Putamen (tissue), 1 donor: Measurements from ENCODE around the gene GPR162.

Experiments used
- DNase-seq: peaks from one replicate; pipeline ENCODE4 v3.0.0-alpha.2; 2016; ENCODE audit warnings: low spot score

Gene GPR162

GRCh38 chr12:6823182-6824084 lies 1.8 kb downstream of the GPR162 start:
- no peak for DNase-seq

DNA sequence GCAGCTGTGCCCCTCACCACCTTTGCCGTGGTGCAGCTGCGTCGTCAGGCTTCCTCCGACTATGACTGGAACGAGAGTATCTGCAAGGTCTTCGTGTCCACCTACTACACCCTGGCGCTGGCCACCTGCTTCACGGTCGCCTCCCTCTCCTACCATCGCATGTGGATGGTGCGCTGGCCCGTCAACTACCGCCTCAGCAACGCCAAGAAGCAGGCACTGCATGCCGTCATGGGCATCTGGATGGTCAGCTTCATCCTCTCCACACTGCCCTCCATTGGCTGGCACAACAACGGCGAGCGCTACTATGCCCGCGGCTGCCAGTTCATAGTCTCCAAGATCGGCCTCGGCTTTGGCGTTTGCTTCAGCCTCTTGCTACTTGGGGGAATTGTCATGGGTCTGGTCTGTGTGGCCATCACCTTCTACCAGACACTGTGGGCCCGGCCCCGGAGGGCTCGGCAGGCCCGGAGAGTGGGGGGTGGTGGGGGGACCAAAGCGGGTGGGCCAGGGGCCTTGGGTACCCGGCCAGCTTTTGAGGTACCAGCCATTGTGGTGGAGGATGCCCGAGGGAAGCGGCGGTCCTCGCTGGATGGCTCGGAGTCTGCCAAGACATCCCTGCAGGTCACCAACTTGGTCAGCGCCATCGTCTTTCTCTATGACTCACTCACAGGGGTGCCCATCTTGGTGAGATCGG lies 2.6 kb downstream of the GPR162 start:
- no peak for DNase-seq

DNA sequence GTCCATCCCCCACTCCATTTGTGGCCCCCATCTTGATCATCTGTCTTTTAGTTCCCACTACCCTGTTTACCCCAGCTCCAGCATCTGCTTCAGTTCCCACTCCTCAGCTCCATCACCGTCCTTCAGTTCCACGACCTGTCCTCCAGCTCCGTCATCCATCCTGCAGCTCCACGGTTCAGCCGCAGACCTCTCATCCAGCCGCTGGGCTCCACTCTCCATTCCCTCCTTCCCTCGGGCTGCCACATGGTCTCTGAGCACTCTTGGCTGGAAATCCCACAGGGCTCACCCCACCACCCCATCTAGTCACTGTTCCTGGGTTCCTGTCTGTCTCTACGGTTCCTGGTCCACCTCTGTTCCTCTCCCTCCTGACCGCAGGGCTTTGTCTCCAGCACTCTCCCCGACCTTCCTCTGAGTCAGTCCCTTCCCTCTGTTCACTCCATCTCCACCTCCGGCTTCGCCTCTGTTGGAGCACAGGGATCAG lies 3.3 kb downstream of the GPR162 start:
- DNase-seq, result no peak

DNA sequence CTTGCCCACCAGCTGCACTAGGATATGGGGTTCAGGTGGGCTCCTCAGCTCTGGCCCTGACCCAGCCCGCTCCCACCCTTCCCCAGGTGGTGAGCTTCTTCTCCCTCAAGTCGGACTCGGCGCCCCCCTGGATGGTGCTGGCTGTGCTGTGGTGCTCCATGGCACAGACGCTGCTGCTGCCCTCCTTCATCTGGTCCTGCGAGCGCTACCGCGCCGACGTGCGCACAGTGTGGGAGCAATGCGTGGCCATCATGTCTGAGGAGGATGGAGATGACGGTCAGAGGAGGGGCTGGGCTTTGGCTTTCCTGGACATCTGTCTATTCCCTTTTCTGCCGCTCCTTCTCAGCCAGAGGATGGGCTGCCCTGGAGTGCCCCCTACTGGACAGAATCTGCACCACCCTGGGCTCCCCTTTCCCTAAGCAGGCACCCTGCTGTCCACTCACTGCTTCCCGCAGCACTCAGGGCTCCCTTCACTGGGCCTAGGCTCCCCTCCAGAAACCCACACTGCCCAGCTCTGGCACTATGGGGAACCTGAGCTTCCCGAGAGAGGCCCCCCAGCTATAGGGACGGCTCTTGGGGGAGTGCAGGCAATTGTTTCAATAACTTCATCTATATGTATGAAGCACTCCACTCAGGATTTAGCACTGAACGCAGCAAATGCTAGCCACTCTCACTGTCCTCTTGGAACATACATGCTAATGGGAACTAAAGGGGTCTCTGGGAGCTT lies 3.9 kb downstream of the GPR162 start:
- DNase-seq, result peak; percentile 68

GRCh38 chr12:6826125-6826733 lies 4.6 kb downstream of the GPR162 start:
- DNase-seq, result no peak

GRCh38 chr12:6826734-6827436 lies 5.3 kb downstream of the GPR162 start:
- no peak for DNase-seq

GRCh38 chr12:6827437-6827911 lies 5.9 kb downstream of the GPR162 start:
- peak; percentile 65 for DNase-seq

DNA sequence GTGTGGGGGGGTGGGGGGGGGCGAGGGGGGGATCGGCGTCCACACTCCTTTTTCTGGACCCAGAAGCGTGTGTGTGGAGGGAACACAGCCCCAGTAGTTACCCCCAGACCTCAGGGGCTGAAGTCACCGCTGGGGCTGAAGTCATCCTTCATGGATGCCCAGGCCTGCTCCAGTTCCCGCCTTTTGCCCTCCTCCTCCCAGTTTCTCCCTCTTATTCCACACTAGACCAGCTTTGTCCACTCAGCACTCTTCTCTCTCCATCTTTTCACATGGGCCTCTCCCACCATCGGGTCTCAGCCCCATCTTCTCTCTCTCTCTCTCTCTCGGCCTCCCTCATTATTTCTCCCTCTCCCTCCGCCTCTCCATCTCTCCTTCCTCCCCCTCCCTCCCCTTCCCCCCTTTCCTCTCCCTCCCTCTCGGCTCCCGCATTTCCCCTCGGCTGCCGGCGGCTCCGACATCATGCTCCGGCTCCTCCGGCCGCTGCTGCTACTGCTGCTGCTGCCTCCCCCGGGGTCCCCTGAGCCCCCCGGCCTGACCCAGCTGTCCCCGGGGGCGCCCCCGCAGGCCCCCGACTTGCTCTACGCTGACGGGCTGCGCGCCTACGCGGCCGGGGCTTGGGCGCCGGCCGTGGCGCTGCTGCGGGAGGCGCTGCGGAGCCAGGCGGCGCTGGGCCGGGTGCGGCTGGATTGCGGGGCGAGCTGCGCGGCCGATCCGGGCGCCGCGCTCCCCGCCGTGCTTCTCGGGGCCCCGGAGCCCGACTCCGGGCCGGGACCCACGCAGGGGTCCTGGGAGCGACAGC lies 6.6 kb downstream of the GPR162 start, which contains the start of gene P3H3:
TSS of gene P3H3 (plus strand) at position 426 of the 799 bp plus-strand sequence. CDS start at position 460, 34 bp downstream.
- DNase-seq, result peak; percentile 39

GRCh38 chr12:6828781-6829535 lies 7.3 kb downstream of the GPR162 start:
- DNase-seq, result no peak

DNA sequence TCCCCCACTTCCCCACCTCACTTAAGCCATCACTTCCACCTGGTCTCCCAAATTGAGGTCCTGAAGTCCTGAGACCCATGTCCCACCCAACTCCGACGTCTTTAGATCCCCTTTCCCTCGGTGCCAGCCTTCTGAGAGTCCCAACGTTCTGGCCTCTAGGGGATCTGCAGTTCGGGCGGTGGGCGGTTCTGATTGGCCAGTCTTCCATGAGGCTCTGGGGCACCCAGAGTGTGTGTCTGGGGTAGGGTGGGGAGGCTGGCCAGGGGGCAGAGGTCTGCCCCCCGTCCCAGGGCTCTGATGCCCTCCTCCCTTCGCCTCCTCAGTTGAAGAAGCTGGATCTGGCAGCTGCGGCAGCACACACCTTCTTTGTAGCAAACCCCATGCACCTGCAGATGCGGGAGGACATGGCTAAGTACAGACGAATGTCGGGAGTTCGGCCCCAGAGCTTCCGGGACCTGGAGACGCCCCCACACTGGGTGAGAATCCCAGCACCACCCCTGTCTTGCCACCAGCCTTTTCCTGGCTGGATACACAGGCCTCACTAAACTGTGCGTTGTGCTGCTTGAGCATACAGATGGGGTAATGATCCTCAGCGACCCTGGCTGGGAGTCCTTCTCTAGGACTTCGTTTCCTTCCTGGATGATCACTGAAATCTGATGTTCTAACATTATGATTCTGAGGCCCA lies 8.1 kb downstream of the GPR162 start:
- DNase-seq, result no peak

GRCh38 chr12:6830286-6830890 lies 8.8 kb downstream of the GPR162 start:
- no peak for DNase-seq

DNA sequence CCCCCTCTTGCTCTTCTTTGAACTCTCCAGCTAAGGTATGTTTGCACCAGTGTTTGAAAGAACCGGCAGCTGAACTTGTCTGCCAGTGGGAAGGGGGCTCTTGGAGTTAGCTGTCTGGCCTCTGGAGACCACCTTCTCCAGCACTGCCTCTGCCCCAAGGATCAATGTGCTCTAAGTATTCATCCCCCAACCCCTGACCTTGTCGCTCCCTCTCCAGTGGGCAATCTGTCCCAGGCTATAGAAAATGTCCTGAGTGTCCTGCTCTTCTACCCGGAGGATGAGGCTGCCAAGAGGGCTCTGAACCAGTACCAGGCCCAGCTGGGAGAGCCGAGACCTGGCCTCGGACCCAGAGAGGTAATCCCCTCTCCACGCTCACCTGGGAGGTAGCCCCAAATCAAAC lies 9.4 kb downstream of the GPR162 start:
- DNase-seq, result no peak

DNA sequence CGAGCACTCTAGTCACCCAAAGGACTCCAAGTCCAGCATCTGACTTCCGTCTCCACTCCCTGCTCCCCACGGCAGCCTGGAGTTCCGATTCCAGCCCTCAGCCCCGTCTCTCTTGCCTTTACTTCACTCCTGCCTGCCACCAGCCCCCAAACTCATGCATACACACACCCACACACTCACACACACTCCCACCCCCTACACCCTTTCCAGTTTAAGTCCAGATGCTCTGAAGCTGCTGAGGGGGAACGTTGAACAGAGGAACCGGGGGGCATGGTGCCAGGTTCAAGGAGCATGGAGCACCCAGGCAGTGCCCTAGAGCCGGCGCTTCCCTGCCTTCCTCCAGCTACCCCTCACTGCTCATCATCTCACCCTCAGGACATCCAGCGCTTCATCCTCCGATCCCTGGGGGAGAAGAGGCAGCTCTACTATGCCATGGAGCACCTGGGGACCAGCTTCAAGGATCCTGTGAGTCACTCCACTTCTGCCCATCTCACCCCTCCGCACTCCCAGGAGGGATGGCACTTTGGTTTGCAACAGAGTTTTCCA lies 9.9 kb downstream of the GPR162 start:
- DNase-seq, result no peak

DNA sequence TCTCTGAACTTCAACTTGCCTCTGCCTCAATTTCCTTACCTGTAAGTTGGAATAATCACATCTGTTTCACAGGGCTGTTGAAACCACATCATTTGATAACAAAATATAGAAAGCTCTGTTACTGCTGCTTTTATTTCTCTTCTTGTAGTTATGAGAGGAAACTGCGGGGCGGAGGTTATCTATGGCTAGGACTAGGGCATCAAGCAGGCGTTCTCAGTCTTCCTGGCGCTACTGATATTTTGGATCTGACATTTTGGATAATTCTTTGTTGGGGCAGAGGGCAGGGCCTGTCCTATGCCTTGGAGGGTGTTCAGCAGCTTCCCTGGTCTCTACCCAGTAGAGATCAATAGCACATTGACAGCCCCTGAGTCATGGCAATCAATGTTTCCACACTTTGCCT lies 10.5 kb downstream of the GPR162 start:
- DNase-seq, result no peak

GRCh38 chr12:6833189-6833890 lies 11.7 kb downstream of the GPR162 start:
- no peak for DNase-seq

DNA sequence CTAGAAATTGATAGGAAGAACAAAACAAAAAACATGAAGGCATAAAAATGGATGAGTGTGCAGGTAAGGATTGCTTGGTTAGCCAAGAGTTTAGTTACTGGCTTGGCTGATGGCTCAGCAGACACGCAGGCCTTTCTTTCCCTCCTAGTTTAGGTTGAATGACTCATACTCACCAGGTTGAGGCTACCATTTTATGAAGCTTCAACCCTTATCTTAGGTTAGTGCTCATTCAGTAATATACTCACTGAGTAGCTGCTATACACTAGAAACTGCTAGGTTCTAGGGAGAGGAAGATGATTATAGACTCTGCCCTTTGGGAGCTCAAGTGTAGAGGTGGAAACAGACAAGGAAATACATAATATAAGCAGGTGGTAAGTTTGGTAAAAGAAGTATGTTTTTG lies 12.6 kb downstream of the GPR162 start:
- no peak for DNase-seq

DNA sequence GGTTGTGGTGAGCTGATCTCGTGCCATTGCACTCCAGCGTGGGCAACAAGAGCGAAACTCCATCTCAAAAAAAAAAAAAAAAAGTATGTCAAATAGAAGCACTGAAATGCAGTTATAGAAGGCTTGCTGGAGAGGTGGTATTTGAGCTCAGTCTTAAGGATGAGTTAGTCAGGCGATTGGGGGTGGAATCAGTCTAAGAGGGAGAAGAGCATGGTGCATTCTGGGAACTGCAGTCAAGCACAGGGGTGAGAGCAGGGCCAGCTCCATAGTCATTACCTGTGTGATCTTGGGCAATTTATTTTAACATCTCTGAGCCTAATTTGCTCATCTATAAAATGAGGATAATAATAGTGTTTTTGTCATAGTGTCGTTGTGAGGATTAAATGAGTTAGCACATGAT lies 13.3 kb downstream of the GPR162 start:
- DNase-seq, result peak; percentile 78

DNA sequence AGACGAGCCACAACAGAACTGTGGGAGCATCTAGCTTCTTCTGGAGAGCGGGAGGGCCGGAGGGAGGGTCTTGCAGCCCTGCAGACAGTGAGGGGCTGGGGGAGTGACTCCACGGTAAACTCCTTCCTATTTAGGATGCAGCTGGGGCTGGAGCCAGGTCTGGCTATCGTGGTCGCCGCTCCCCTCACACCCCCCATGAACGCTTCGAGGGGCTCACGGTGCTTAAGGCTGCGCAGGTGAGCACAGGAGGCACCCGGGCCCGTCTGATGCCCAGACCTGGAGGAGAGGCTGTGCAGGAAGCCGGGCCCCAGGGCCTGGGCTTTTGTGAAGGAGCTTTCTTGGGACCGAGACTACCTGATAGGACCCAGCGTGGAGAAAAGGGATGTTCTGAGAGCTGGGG lies 15.2 kb downstream of the GPR162 start:
- DNase-seq, result no peak
